ENCODE results near the gene MAP3K5.

GRCh38 chr6:136736281-136736960, 55.9 kb downstream of the MAP3K5 start:
- no peak for TF ChIP-seq CTCF (IDR thresholded peaks at IDR 0.05)
- TF ChIP-seq EZH2 (IDR thresholded peaks at IDR 0.05): no peak
